HCT116 (cell line): ENCODE measurements around the gene PPIL4.

Source experiments
- EGR1 ChIP-seq: IDR thresholded peaks from 2 replicates; pipeline ENCODE4 v1.6.1; 2012; ENCODE audit warnings: low read depth
- EZH2 ChIP-seq: fragments of 200-600 bp; sonication (generic); IDR thresholded peaks from 2 replicates; pipeline ENCODE4 v1.6.1; 2017; ENCODE audit warnings: antibody characterized with exemption, mixed run types
- POLR2A ChIP-seq: IDR thresholded peaks from 2 replicates; pipeline ENCODE4 v1.7.0; 2011; ENCODE audit warnings: borderline replicate concordance; ENCODE audit not compliant: insufficient read depth, insufficient read length; ENCODE audit errors: extremely low read depth
- SIN3A ChIP-seq: IDR thresholded peaks from 2 replicates; pipeline ENCODE4 v1.6.1; 2012; ENCODE audit warnings: low read depth
- SP1 ChIP-seq: IDR thresholded peaks from 2 replicates; pipeline ENCODE4 v1.6.1; 2012; ENCODE audit warnings: low read depth
- TCF7L2 ChIP-seq: IDR thresholded peaks from 2 replicates; pipeline ENCODE4 v1.7.0; 2011; ENCODE audit warnings: borderline replicate concordance, inconsistent platforms; ENCODE audit not compliant: insufficient read depth, insufficient read length; ENCODE audit errors: extremely low read depth
- TF ChIP-seq, protein P1 (sequence below): IDR thresholded peaks from 2 replicates; pipeline ENCODE4 v1.6.1; 2011; ENCODE audit warnings: mild to moderate bottlenecking, low read length, moderate library complexity; ENCODE audit not compliant: insufficient replicate concordance; ENCODE audit errors: extremely low read depth
- TF ChIP-seq, protein P2 (sequence below), 3 experiments: fragments of 200-600 bp in 1 of 3; sonication (generic) in 1 of 3; IDR thresholded peaks in 2 of 3; conservative IDR thresholded peaks in 1 of 3; 2 replicates each; pipeline ENCODE4 v1.5.1; 2012 to 2017; ENCODE audit warnings: low read depth in 2 of 3, low read length in 2 of 3, antibody characterized with exemption in 1 of 3, borderline replicate concordance in 1 of 3, control low read depth in 1 of 3, mild to moderate bottlenecking in 1 of 3, mixed read lengths in 1 of 3, mixed run types in 1 of 3, moderate library complexity in 1 of 3; ENCODE audit not compliant: insufficient read depth in 1 of 3
- TF ChIP-seq, protein P3 (sequence below): IDR thresholded peaks from 2 replicates; pipeline ENCODE4 v1.6.1; 2012
- TF ChIP-seq, protein P4 (sequence below): IDR thresholded peaks from 2 replicates; pipeline ENCODE4 v1.6.1; 2012

DNA sequence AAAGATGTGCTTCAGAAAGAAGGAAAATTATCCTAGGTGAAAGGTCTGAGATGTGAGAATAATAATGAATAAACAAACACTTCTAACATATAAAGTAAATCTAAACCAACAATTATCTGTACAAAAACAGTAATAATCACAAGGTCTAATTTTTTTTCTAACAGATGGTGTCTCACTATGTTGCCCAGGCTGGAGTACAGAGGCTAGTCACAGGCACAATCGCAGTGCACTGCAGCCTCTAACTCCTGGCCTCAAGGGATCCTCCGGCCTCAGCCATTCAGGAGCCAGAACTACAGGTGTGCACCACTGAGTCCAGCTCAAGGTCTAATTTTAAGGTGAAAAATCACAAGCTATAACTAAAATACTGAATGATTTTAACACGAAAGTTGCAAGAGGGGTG, 44.1 kb downstream of the PPIL4 start:
- TF ChIP-seq, protein P1, sequence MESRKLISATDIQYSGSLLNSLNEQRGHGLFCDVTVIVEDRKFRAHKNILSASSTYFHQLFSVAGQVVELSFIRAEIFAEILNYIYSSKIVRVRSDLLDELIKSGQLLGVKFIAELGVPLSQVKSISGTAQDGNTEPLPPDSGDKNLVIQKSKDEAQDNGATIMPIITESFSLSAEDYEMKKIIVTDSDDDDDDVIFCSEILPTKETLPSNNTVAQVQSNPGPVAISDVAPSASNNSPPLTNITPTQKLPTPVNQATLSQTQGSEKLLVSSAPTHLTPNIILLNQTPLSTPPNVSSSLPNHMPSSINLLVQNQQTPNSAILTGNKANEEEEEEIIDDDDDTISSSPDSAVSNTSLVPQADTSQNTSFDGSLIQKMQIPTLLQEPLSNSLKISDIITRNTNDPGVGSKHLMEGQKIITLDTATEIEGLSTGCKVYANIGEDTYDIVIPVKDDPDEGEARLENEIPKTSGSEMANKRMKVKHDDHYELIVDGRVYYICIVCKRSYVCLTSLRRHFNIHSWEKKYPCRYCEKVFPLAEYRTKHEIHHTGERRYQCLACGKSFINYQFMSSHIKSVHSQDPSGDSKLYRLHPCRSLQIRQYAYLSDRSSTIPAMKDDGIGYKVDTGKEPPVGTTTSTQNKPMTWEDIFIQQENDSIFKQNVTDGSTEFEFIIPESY, result no peak
- no peak for TF ChIP-seq TCF7L2
- no peak for TF ChIP-seq EZH2
- no peak for TF ChIP-seq POLR2A
- TF ChIP-seq, protein P2, sequence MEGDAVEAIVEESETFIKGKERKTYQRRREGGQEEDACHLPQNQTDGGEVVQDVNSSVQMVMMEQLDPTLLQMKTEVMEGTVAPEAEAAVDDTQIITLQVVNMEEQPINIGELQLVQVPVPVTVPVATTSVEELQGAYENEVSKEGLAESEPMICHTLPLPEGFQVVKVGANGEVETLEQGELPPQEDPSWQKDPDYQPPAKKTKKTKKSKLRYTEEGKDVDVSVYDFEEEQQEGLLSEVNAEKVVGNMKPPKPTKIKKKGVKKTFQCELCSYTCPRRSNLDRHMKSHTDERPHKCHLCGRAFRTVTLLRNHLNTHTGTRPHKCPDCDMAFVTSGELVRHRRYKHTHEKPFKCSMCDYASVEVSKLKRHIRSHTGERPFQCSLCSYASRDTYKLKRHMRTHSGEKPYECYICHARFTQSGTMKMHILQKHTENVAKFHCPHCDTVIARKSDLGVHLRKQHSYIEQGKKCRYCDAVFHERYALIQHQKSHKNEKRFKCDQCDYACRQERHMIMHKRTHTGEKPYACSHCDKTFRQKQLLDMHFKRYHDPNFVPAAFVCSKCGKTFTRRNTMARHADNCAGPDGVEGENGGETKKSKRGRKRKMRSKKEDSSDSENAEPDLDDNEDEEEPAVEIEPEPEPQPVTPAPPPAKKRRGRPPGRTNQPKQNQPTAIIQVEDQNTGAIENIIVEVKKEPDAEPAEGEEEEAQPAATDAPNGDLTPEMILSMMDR (IDR thresholded peaks at IDR 0.05 in 2 of 3, conservative IDR thresholded peaks at IDR 0.05 in 1 of 3; ENCODE audit: borderline replicate concordance in 1 of 3, insufficient read depth in 1 of 3, low read depth in 2 of 3, low read length in 2 of 3), result no peak
- TF ChIP-seq, protein P3, sequence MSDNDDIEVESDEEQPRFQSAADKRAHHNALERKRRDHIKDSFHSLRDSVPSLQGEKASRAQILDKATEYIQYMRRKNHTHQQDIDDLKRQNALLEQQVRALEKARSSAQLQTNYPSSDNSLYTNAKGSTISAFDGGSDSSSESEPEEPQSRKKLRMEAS, result no peak
- TF ChIP-seq, protein P4, sequence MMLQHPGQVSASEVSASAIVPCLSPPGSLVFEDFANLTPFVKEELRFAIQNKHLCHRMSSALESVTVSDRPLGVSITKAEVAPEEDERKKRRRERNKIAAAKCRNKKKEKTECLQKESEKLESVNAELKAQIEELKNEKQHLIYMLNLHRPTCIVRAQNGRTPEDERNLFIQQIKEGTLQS, result no peak
- no peak for TF ChIP-seq EGR1
- TF ChIP-seq SP1, result no peak
- TF ChIP-seq SIN3A, result no peak
